Prostate gland (tissue), 2 donors: ENCODE data around the gene ETV6. TPM values are rescaled to one million over a fixed set of nuclear protein-coding genes. Genes with fewer than 3 reads are reported as not detected.

Experiments
- DNase-seq: peaks from one replicate; pipeline ENCODE4 v3.0.0-alpha.2; 2019; ENCODE audit warnings: low spot score
- H3K27ac ChIP-seq, 2 donors: fragments of 200-600 bp; sonication (generic); 2 replicates each; pipeline ENCODE4 v1.5.1; 2017 to 2019
- H3K27me3 ChIP-seq: fragments of 200-600 bp; sonication (generic); replicated peaks from 2 replicates; pipeline ENCODE4 v1.5.1; 2019; ENCODE audit not compliant: insufficient read depth
- H3K36me3 ChIP-seq, 2 donors: fragments of 200-600 bp; sonication (generic); 1 replicate in 1 of 2; 2 replicates in 1 of 2; pipeline versions ENCODE4 v1.5.1 to v1.8.1; 2017 to 2019
- H3K4me1 ChIP-seq: fragments of 200-600 bp; sonication (generic); replicated peaks from 2 replicates; pipeline ENCODE4 v1.5.1; 2019
- H3K4me3 ChIP-seq, 2 donors: fragments of 200-600 bp; sonication (generic); 2 replicates each; pipeline ENCODE4 v1.5.1; 2017 to 2019
- H3K9me3 ChIP-seq: fragments of 200-600 bp; sonication (generic); 2 replicates; pipeline ENCODE4 v1.5.1; 2017
- CTCF ChIP-seq, 4 experiments: fragments of 200-600 bp in 2 of 4; fragments of 450-650 bp in 2 of 4; sonication (generic) in 2 of 4; IDR thresholded peaks; 1 replicate in 3 of 4; 2 replicates in 1 of 4; pipeline ENCODE4 v1.5.1; 2016 to 2019; ENCODE audit warnings: antibody characterized with exemption in 4 of 4, mild to moderate bottlenecking in 2 of 4, moderate library complexity in 2 of 4
- POLR2A ChIP-seq: fragments of 450-650 bp; IDR thresholded peaks from one replicate; pipeline ENCODE4 v1.6.1; 2016; ENCODE audit warnings: antibody characterized with exemption, mild to moderate bottlenecking
- POLR2AphosphoS5 ChIP-seq: sonication (generic); formaldehyde crosslinking; IDR thresholded peaks from one replicate; pipeline ENCODE4 v1.6.1; 2017; ENCODE audit warnings: antibody characterized with exemption
- WGBS: methylation state at CpG from one replicate; pipeline ENCODE4 v1.1.5; 2018; 5-methylcytosine and 5-hydroxymethylcytosine counted together
- intact Hi-C: fragments of 100-400 bp; cut with DNase I; formaldehyde crosslinking; loops from one replicate; pipeline ENCODE4 v1.14.2; 2022
- total RNA-seq, 2 donors: library from RNA; depleted of rRNA; stranded (reverse); fragments of >200 nt; gene quantifications; one replicate each; pipeline ENCODE4 v1.1.0, GENCODE V29; 2016

The ETV6 gene
- total RNA-seq, 2 donors from 2014 or later = 26.7 to 33.6 TPM

GRCh38 chr12:11877102-11877826, 227.8 kb downstream of the ETV6 start:
- no peak for TF ChIP-seq POLR2A
- no peak for TF ChIP-seq CTCF (IDR thresholded peaks at IDR 0.05)
- TF ChIP-seq POLR2AphosphoS5 = no peak
- H3K36me3 ChIP-seq = no peaks in the 10 kb centered on the region
- no peaks in the 10 kb centered on the region for H3K9me3 ChIP-seq
- DNase-seq = no peak
- no peaks in the 10 kb centered on the region for H3K27me3 ChIP-seq
- WGBS = 83% methylated on average over 7 of the region's 7 CpGs
- peaks cover 2% of the 10 kb centered on the region for H3K4me1 ChIP-seq
- H3K27ac ChIP-seq = peak overlapping the region in 1 of 2 donors; percentile 33
- no peak overlapping the region for H3K4me3 ChIP-seq
- intact Hi-C loops = no loop called here

GRCh38 chr12:11877869-11878780, 228.7 kb downstream of the ETV6 start:
- no peak for DNase-seq
- Histone ChIP-seq H3K4me1 (peaks cover 2% of the 10 kb centered on the region), H3K9me3 (no peaks in the 10 kb centered on the region), H3K36me3 (no peaks in the 10 kb centered on the region), H3K27ac (peak overlapping the region; percentile 0 to 33), H3K4me3 (no peak overlapping the region), H3K27me3 (no peaks in the 10 kb centered on the region)
- intact Hi-C loops = no loop called here
- no peak for TF ChIP-seq POLR2AphosphoS5
- WGBS = 44% methylated on average over 14 of the region's 14 CpGs

- peaks cover 2% of the 10 kb centered on the region for H3K4me1 ChIP-seq
- H3K27me3 ChIP-seq = no peaks in the 10 kb centered on the region
- intact Hi-C loops = no loop called here
- H3K9me3 ChIP-seq = no peaks in the 10 kb centered on the region
- H3K36me3 ChIP-seq = no peaks in the 10 kb centered on the region
- H3K4me3 ChIP-seq = no peak overlapping the region
- no peak overlapping the region for H3K27ac ChIP-seq
- TF ChIP-seq CTCF (IDR thresholded peaks at IDR 0.05) = no peak
- TF ChIP-seq POLR2AphosphoS5 = no peak
- TF ChIP-seq POLR2A = no peak
- no peak for DNase-seq
- 62% methylated on average over 4 of the region's 4 CpGs for WGBS
These were observed 229.8 kb downstream of the ETV6 start for GRCh38 chr12:11879306-11879705.

GRCh38 chr12:11880381-11880780, 230.9 kb downstream of the ETV6 start:
- intact Hi-C loops = loop anchor here (5.0 kb wide), 1 partner anchor 228 kb away; no protein-coding TSS in a partner anchor

More at GRCh38 chr12:11880381-11880780, 230.9 kb downstream of the ETV6 start:
- Histone ChIP-seq H3K9me3 (no peaks in the 10 kb centered on the region), H3K27me3 (no peaks in the 10 kb centered on the region), H3K36me3 (no peaks in the 10 kb centered on the region), H3K4me3 (no peak overlapping the region), H3K4me1 (peaks cover 2% of the 10 kb centered on the region), H3K27ac (no peak overlapping the region)
- no peak for TF ChIP-seq POLR2A
- no peak for TF ChIP-seq CTCF (IDR thresholded peaks at IDR 0.05)
- TF ChIP-seq POLR2AphosphoS5 = no peak
- DNase-seq = no peak
- 85% methylated on average over 7 of the region's 7 CpGs for WGBS
